HK-2 (cell line): ENCODE measurements around the gene DOCK1.

Experiments used
- DNase-seq: peaks from one replicate; pipeline ENCODE4 v3.0.0-alpha.2; 2018; ENCODE audit not compliant: unreplicated experiment

DOCK1 gene

GRCh38 chr10:127310430-127310829 is 405.2 kb downstream of the DOCK1 start:
- DNase-seq = no peak

DNA sequence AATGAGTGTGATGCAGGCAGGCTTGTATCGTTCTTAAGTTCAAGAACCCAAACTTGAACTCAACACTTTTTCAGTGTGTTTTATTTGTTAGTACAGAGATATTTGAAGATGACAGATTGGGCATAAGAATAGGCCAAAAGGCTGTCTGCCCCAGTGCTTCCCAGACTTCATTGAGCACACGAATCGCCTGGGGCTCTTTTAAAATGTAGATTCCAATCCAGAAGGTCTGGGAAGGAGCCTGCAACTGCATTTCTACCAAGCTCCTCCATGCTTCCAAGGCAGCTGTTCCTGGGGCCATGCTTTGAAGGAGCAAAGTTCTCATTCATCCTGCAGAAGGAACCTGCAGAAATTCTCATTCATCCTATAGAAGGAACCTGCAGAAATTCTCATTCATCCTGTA is 405.7 kb downstream of the DOCK1 start:
- no peak for DNase-seq

DNA sequence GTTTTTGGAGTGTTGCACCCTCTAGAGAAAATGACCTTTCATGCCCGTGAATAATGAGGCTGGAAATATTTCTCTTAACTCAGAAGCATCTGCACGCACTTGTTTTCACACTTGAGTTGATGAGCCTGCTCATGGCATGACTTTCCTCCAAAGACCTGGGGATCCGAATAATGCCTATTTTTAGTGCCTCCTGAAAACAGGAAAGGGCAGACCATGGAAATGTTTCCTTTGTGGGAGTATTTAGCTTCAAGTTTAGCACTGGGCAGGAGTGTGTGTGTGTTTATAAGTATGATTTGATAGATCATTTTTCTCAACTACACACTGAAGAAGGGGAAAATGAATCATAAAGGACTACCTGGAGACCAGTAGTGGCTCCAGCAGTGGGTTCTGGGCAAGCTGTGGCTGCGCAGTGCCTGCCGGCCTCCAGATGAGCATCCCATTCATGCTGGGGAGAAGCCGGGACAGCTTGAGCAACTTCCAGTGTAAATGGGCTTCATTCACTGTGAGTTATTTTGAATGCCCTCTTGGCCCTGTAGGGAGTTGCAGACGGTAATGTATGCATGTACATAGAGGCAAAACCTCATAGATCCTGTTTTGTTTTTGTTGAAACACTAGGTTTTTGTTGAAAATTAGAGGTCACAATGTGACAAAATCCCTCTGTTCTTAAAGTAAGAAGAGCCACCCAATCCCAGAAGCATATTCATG is 408.9 kb downstream of the DOCK1 start:
- no peak for DNase-seq

DNA sequence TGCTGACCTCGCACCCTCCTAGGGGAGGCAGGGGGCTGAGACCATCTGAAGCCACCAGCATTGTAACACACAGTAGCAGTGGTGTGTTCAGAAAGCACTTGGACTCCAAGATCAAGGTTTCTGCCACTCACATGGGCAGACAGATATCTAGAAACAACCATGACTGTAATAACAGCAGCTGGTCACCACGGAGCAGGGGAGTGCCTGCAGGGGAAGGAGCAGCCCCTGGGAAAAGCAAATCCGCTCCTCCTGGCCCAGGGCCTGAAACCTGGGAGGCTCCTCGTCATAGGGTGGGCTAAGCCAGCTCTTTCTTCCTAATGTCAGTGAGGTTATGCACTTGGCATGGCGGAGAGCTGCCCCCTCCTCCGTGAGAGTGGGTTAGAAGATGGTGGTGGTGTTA is 409.6 kb downstream of the DOCK1 start:
- no peak for DNase-seq

GRCh38 chr10:127315888-127316287 is 410.7 kb downstream of the DOCK1 start:
- DNase-seq = no peak

GRCh38 chr10:127318396-127318795 is 413.2 kb downstream of the DOCK1 start:
- no peak for DNase-seq

DNA sequence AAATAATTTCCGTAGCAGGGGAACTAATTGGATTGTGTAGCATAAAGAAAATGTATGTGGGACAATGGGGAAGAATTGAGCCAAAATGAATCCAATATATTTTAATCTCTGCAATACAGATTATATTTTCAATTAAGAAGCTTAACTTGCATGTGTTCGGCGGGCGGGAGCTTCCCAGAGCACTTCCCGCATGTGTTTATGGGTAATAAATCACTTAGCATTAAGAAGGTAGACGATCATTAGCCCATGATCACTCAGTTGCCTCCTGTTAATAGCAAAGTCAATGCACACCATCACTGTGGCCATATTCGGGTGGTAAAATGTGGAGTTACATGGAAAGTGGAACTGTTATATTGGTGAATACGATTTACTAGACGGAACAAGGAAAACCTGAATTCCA is 414.0 kb downstream of the DOCK1 start:
- no peak for DNase-seq

DNA sequence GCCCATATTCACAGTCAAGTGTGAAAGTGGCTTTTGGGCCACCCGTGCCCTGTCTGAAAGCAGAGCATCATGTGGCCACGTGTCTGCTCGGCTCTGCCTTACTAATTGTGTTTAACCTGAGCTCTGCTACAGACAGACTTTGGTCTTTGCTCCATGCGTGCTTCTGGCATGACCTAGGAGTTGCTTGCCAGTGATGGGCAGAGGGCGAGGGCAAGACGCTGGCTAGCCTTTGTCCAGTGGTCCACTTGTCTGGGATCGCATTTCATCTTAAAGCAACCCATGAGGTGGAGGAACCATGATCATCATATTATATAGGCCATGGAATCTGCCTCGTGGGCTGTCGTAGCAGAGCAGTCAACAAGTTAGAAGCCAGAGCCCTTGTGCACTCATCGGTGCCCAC is 414.5 kb downstream of the DOCK1 start:
- no peak for DNase-seq

GRCh38 chr10:127320176-127320575 is 414.9 kb downstream of the DOCK1 start:
- DNase-seq = no peak

- no peak for DNase-seq
Observed at GRCh38 chr10:127322286-127322685, 417.1 kb downstream of the DOCK1 start.

- DNase-seq = no peak
Observed at GRCh38 chr10:127325506-127325905, 420.3 kb downstream of the DOCK1 start.

GRCh38 chr10:127326883-127327282 is 421.7 kb downstream of the DOCK1 start:
- DNase-seq = no peak

DNA sequence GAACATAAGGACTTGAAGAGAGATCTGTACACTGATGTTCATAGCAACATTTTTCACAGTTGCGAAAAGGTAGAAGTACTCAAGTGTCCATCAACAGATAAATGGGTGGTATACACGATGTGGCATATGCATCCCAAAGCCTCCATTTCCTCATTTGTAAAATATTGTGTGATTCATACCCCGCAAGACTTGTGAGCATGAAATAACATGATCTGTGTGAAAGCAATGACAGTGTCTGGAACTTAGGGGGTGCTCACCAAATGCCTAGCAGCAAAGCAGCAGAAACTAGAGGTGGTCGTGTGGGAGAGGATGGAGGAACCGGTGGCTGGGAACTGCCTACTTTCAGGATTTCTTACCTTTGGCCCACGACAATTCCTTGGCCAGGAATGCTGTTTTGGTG is 426.5 kb downstream of the DOCK1 start:
- DNase-seq = no peak

DNA sequence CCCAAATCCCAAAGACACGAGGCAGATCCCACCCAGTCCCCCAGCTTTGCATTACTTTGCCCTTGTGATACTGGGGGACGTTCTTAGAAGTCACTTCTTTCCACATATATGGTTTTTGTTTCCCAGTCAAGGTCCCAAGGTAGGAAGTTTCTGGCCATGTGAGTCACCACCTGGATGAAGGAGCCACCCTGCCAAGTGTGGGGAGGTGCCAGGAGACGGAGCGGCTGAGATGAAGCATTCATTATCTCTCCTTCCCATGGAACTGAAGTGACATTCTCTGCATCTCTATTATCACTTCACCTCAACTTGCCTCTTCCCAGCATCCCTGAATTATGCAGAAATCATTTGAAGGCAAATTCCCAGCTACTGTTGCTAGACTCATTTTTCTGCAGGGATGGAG is 427.4 kb downstream of the DOCK1 start:
- no peak for DNase-seq

- no peak for DNase-seq
Observed at GRCh38 chr10:127337801-127338200, 432.6 kb downstream of the DOCK1 start.

- DNase-seq = no peak
Observed at GRCh38 chr10:127338399-127339110, 433.3 kb downstream of the DOCK1 start.

DNA sequence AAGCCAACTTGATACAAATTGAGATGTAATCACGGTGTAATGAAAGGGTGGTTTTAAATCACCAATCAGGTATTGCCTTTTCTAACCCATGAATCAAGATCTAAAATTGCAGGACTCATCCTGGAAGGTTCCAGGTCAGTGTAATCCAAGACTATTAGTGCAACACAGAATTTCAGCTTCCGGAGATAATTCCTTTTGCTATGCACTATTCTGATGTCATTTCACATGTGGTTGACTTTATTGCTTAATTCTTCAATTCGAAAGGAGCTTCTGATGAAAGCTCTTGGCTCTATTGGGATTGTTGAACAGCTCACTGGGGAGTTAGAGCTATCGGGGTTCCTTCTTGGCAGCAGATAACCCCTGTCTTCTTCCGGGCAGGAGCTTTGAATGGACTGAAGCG is 438.6 kb downstream of the DOCK1 start:
- no peak for DNase-seq

DNA sequence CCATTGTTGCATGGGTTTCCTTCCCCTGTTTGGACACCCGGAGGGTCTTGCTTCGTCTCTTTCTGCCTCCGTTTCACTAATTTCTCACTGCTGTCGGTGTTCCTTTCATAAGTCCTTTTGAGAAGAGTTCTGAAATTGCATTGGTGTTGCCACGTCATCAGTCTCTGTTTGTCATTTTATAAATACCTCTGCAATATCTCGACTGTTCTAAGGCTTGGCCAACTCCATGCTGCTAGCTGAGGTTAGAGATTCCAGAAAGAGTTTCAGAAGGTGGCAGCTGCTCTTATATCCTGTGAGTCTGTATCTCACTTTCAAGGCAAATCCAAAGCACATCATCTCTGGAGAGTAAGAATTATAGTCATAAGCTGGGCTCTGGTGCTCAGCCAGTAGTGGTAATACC is 439.1 kb downstream of the DOCK1 start:
- no peak for DNase-seq

- no peak for DNase-seq
Observed at GRCh38 chr10:127345231-127345965, 440.2 kb downstream of the DOCK1 start.

DNA sequence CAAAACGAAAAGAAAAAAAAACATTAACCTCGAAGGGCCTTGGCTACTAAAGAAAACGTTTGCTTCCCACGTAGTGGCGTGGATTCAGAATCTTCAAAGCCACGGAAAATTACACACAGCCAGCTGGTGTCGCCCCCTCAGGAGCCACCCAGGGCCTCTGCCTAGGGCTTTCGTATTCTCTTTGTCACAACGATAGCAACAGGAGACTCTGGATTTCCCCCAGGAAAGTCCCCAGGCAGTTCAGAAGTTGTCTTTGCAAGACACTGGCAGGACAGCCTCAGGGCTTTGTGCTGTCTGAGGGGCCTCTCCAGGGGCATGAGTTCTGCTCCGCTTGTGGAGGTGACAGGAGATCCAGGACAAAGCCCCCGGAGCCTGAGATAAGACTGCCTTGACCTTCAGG is 441.4 kb downstream of the DOCK1 start:
- DNase-seq = no peak

DNA sequence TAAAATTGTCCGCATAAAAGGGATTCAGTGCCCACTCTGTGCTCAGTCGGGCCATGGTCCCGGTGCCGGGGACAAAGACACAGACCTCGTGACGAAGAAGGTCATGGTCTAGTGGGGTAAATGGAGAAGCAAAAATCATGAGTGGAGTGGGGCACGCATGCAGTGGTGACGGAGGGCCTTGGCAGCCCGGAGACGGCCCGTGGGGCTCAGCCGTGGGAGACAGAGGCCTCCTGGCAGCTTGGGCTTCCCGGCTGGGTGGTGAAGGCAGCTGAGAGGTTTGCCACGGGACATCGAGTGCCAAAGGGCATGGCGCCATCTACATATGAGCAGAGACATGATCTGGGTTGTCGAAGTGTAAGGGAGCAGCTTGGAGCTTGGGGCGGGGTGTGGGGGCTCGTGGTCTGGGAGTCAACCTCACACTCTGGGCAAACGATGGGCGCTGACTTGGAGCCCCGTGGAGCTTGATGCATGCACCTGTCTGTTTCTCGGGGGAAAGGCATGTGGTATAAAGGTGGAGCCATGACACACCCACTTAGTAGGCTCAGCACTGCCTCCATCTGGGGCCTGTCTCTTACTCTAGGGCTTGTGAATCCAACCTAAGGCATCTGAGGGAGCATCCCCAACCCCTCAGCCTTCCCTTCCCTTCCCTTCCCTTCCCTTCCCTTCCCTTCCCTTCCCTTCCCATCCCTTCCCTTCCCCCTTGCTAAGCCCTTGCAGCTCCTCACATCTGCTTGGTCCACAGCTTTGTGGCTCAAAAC is 442.2 kb downstream of the DOCK1 start:
- DNase-seq = no peak

GRCh38 chr10:127349737-127350136 is 444.5 kb downstream of the DOCK1 start:
- DNase-seq = peak; percentile 28
